Esophagus squamous epithelium (tissue), 4 donors: ENCODE results near the gene RSBN1.
A peak's percentile ranks its signal among the peaks of the same experiment; 100 is the strongest.

Experiments
- CTCF ChIP-seq, 6 experiments: fragments of 450-650 bp in 4 of 6; fragments of 200-600 bp in 2 of 6; sonication (generic) in 2 of 6; IDR thresholded peaks; one replicate each; pipeline ENCODE4 v1.5.1; 2016 to 2019; ENCODE audit warnings: antibody characterized with exemption in 6 of 6, mild to moderate bottlenecking in 4 of 6, moderate library complexity in 4 of 6
- POLR2A ChIP-seq, 4 donors: fragments of 450-650 bp; IDR thresholded peaks; one replicate each; pipeline ENCODE4 v1.6.1; 2017; ENCODE audit warnings: antibody characterized with exemption in 4 of 4, mild to moderate bottlenecking in 4 of 4, moderate library complexity in 3 of 4

- TF ChIP-seq CTCF (IDR thresholded peaks at IDR 0.05) = no peak
- peak in 2 of 4 donors; percentile 61 to 68 for TF ChIP-seq POLR2A (IDR thresholded peaks at IDR 0.05)
Observed at GRCh38 chr1:113759333-113760101, 52.8 kb downstream of the RSBN1 start, which contains the start of gene PHTF1.
